Fibroblast of villous mesenchyme (primary cell): Measurements from ENCODE around the gene MUL1. TPM values are rescaled to one million over a fixed set of nuclear protein-coding genes. Genes with fewer than 3 reads are reported as not detected.

Experiments used
- DNase-seq: peaks from one replicate; pipeline ENCODE4 v3.0.0-alpha.2; 2010; ENCODE audit warnings: low read depth
- H3K4me3 ChIP-seq: 2 replicates; pipeline ENCODE4 v1.5.1; 2011; ENCODE audit warnings: low read depth, mild to moderate bottlenecking, low read length
- CTCF ChIP-seq: IDR thresholded peaks from 2 replicates; pipeline ENCODE4 v1.5.1; 2012; ENCODE audit warnings: low read depth, mild to moderate bottlenecking, low read length; ENCODE audit not compliant: insufficient read depth
- total RNA-seq: library from RNA; depleted of rRNA; stranded (reverse); fragments of >200 nt; gene quantifications from 2 replicates; pipeline ENCODE4 v1.2.3, GENCODE V29; 2012

Gene MUL1
- total RNA-seq, 1 donor: 28.1 TPM

- no peak overlapping the region for H3K4me3 ChIP-seq
- DNase-seq: no peak
- no peak for TF ChIP-seq CTCF
Observed at GRCh38 chr1:20493309-20493708, 14.6 kb downstream of the MUL1 start.

GRCh38 chr1:20492751-20493150, 15.2 kb downstream of the MUL1 start:
- DNase-seq: no peak
- no peak for TF ChIP-seq CTCF
- no peak overlapping the region for H3K4me3 ChIP-seq

GRCh38 chr1:20491866-20492265, 16.1 kb downstream of the MUL1 start:
- TF ChIP-seq CTCF: no peak
- no peak for DNase-seq
- H3K4me3 ChIP-seq: no peak overlapping the region

- no peak overlapping the region for H3K4me3 ChIP-seq
- no peak for DNase-seq
Observed at GRCh38 chr1:20491178-20491577, 16.8 kb downstream of the MUL1 start.

GRCh38 chr1:20487236-20487590, 20.7 kb downstream of the MUL1 start:
- no peak for TF ChIP-seq CTCF
- DNase-seq: no peak
- H3K4me3 ChIP-seq: no peak overlapping the region

More at GRCh38 chr1:20491178-20491577, 16.8 kb downstream of the MUL1 start:
- no peak for TF ChIP-seq CTCF

GRCh38 chr1:20486457-20487235, 21.3 kb downstream of the MUL1 start:
- H3K4me3 ChIP-seq: peak overlapping the region; percentile 88
- DNase-seq: peak; percentile 75
- no peak for TF ChIP-seq CTCF
